NCI-H2227 (cell line): ENCODE results near the gene MEG3.

Experiments
- DNase-seq: peaks from one replicate; lab custom pipeline; 2025; ENCODE audit not compliant: unreplicated experiment; lab: John Stamatoyannopoulos, UW

MEG3 gene

GRCh38 chr14:100893760-100894159 lies 67.8 kb downstream of the MEG3 start:
- DNase-seq, result no peak

GRCh38 chr14:100894416-100894815 lies 68.5 kb downstream of the MEG3 start:
- DNase-seq, result no peak

GRCh38 chr14:100895411-100895810 lies 69.5 kb downstream of the MEG3 start:
- no peak for DNase-seq

GRCh38 chr14:100896369-100897060 lies 70.6 kb downstream of the MEG3 start:
- DNase-seq, result no peak

- DNase-seq, result no peak
These were observed 72.5 kb downstream of the MEG3 start for GRCh38 chr14:100898465-100898864.

GRCh38 chr14:100898935-100899883 lies 73.3 kb downstream of the MEG3 start:
- no peak for DNase-seq

GRCh38 chr14:100899884-100900771 lies 74.2 kb downstream of the MEG3 start:
- DNase-seq, result no peak

GRCh38 chr14:100900837-100901390 lies 75.0 kb downstream of the MEG3 start:
- peak; percentile 19 for DNase-seq

GRCh38 chr14:100901391-100902183 lies 75.7 kb downstream of the MEG3 start:
- no peak for DNase-seq

- no peak for DNase-seq
These were observed 76.6 kb downstream of the MEG3 start for GRCh38 chr14:100902295-100903133.

GRCh38 chr14:100903134-100903468 lies 77.2 kb downstream of the MEG3 start:
- no peak for DNase-seq

GRCh38 chr14:100903672-100904185 lies 77.8 kb downstream of the MEG3 start, which contains the start of gene RTL1:
Gene RTL1, minus strand, starts transcription at chr14:100903722. Its CDS starts 18,934 bp downstream, at chr14:100884788.
- no peak for DNase-seq

- peak; percentile 64 for DNase-seq
These were observed 78.6 kb downstream of the MEG3 start for GRCh38 chr14:100904307-100905087.

- no peak for DNase-seq
These were observed 79.2 kb downstream of the MEG3 start for GRCh38 chr14:100905166-100905565.

- DNase-seq, result no peak
These were observed 80.5 kb downstream of the MEG3 start for GRCh38 chr14:100906420-100906819.

- DNase-seq, result no peak
These were observed 81.3 kb downstream of the MEG3 start for GRCh38 chr14:100907240-100907639.

- DNase-seq, result no peak
These were observed 83.5 kb downstream of the MEG3 start for GRCh38 chr14:100909439-100909838.
